ENCODE measurements around the gene ARL15. TPM values are rescaled to one million over a fixed set of nuclear protein-coding genes. Genes with fewer than 3 reads are reported as not detected.

The ARL15 gene
- total RNA-seq, 4 donors from 2014 or later = 19.6 to 52.5 (median 30.6) TPM

GRCh38 chr5:54281960-54282692 is 28.2 kb downstream of the ARL15 start:
- TF ChIP-seq, protein P1, sequence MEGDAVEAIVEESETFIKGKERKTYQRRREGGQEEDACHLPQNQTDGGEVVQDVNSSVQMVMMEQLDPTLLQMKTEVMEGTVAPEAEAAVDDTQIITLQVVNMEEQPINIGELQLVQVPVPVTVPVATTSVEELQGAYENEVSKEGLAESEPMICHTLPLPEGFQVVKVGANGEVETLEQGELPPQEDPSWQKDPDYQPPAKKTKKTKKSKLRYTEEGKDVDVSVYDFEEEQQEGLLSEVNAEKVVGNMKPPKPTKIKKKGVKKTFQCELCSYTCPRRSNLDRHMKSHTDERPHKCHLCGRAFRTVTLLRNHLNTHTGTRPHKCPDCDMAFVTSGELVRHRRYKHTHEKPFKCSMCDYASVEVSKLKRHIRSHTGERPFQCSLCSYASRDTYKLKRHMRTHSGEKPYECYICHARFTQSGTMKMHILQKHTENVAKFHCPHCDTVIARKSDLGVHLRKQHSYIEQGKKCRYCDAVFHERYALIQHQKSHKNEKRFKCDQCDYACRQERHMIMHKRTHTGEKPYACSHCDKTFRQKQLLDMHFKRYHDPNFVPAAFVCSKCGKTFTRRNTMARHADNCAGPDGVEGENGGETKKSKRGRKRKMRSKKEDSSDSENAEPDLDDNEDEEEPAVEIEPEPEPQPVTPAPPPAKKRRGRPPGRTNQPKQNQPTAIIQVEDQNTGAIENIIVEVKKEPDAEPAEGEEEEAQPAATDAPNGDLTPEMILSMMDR (IDR thresholded peaks at IDR 0.05; ENCODE audit: low read depth) = no peak

- TF ChIP-seq, protein P1 (IDR thresholded peaks at IDR 0.05; ENCODE audit: low read depth) = no peak
Measured at GRCh38 chr5:54279960-54280359, 30.4 kb downstream of the ARL15 start.

- TF ChIP-seq, protein P1 (IDR thresholded peaks at IDR 0.05; ENCODE audit: low read depth) = no peak
Measured at GRCh38 chr5:54278979-54279717, 31.2 kb downstream of the ARL15 start.

GRCh38 chr5:54278036-54278830 is 32.1 kb downstream of the ARL15 start:
- TF ChIP-seq, protein P1 (IDR thresholded peaks at IDR 0.05; ENCODE audit: low read depth) = no peak

- TF ChIP-seq, protein P1 (IDR thresholded peaks at IDR 0.05; ENCODE audit: low read depth) = no peak
Measured at GRCh38 chr5:54276048-54276447, 34.3 kb downstream of the ARL15 start.

- TF ChIP-seq, protein P1 (IDR thresholded peaks at IDR 0.05; ENCODE audit: low read depth) = no peak
Measured at GRCh38 chr5:54275361-54275760, 35.0 kb downstream of the ARL15 start.

DNA sequence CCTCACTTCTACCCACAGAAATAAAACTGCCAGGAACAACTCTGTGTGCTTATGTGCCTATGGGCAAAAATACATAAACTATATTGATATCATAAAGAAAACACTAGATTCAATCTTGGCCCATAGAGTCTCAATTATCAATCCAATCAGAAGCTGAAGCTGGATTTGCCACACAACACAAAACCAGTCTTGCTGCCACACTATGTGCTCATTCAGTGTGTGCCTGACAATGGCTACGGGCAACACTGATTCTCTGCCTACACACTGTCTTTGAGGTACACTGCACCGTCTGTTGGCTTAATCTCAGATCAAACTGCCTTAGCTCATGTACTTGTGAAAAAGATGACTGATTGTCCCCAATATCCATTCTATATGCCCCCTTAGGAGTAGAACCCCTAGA is 35.4 kb downstream of the ARL15 start:
- TF ChIP-seq, protein P1 (IDR thresholded peaks at IDR 0.05; ENCODE audit: low read depth) = no peak
